ENCODE measurements around the gene ATP6V1G2.

GRCh38 chr6:31545291-31545690, 1.1 kb downstream of the ATP6V1G2 start:
- TF ChIP-seq CTCF (IDR thresholded peaks at IDR 0.05) (no peak), POLR2A (IDR thresholded peaks at IDR 0.05) (no peak)

Measured in uterus (tissue), 2 donors.